Panc1 (cell line): Measurements from ENCODE around the gene MACROD2.

Source experiments
- CTCF ChIP-seq: fragments of 450-650 bp; IDR thresholded peaks from 2 replicates; pipeline ENCODE4 v1.5.1; 2017; ENCODE audit warnings: mild to moderate bottlenecking
- POLR2AphosphoS5 ChIP-seq: IDR thresholded peaks from 2 replicates; pipeline ENCODE4 v1.6.1; 2012; ENCODE audit warnings: mild to moderate bottlenecking, low read depth, low read length, moderate library complexity
- REST ChIP-seq, 2 experiments: IDR thresholded peaks; 2 replicates each; pipeline ENCODE4 v1.6.1; 2011 to 2012; ENCODE audit warnings: low read depth in 2 of 2, control low read depth in 1 of 2, low read length in 1 of 2, mild to moderate bottlenecking in 1 of 2, moderate library complexity in 1 of 2; ENCODE audit not compliant: insufficient read depth in 1 of 2
- SIN3A ChIP-seq: IDR thresholded peaks from 2 replicates; pipeline ENCODE4 v1.6.1; 2012; ENCODE audit warnings: low read depth, mild to moderate bottlenecking, low read length, moderate library complexity, borderline replicate concordance; ENCODE audit not compliant: insufficient read depth

GRCh38 chr20:14780508-14780907 is 785.2 kb downstream of the MACROD2 start:
- TF ChIP-seq CTCF (no peak), REST (IDR thresholded peaks at IDR 0.05; ENCODE audit: insufficient read depth in 1 of 2, low read depth in 2 of 2, low read length in 1 of 2) (no peak), POLR2AphosphoS5 (no peak), SIN3A (no peak)
